Epithelial cell of esophagus (primary cell): Measurements from ENCODE around the gene MED27.
A peak's percentile ranks its signal among the peaks of the same experiment; 100 is the strongest.

Experiments used
- DNase-seq: peaks from one replicate; pipeline ENCODE4 v3.0.0; 2010; ENCODE audit warnings: low read depth
- H3K4me3 ChIP-seq: 2 replicates; pipeline ENCODE4 v1.5.1; 2011; ENCODE audit warnings: mild to moderate bottlenecking, low read length, control low read depth
- TF ChIP-seq, protein P1 (sequence below): IDR thresholded peaks from 2 replicates; pipeline ENCODE4 v1.5.1; 2011; ENCODE audit warnings: low read depth, mild to moderate bottlenecking, low read length, control low read depth, inconsistent platforms; ENCODE audit not compliant: insufficient read depth; ENCODE audit errors: missing control alignments

MED27 gene

DNA sequence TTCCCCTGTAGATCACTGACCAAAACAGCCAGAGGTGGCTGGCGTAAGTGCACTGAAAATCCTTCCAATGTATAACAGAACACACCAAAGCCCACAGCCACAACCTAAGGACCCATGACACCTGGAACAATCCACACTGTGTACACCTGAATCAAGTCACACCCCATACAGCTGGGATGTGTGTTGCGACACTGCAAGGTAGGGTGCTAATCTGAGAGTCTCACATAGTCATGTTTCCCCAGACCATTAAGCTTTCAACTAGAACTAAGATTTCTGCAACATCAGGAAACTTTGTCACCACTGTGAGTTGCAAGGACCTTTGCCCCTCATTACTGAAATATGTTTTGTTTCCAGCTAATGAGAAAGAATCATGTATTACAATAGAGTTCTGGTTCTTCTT is 59.4 kb downstream of the MED27 start:
- no peak overlapping the region for H3K4me3 ChIP-seq
- TF ChIP-seq, protein P1, sequence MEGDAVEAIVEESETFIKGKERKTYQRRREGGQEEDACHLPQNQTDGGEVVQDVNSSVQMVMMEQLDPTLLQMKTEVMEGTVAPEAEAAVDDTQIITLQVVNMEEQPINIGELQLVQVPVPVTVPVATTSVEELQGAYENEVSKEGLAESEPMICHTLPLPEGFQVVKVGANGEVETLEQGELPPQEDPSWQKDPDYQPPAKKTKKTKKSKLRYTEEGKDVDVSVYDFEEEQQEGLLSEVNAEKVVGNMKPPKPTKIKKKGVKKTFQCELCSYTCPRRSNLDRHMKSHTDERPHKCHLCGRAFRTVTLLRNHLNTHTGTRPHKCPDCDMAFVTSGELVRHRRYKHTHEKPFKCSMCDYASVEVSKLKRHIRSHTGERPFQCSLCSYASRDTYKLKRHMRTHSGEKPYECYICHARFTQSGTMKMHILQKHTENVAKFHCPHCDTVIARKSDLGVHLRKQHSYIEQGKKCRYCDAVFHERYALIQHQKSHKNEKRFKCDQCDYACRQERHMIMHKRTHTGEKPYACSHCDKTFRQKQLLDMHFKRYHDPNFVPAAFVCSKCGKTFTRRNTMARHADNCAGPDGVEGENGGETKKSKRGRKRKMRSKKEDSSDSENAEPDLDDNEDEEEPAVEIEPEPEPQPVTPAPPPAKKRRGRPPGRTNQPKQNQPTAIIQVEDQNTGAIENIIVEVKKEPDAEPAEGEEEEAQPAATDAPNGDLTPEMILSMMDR = no peak
- peak; percentile 56 for DNase-seq

GRCh38 chr9:132019702-132020101 is 60.0 kb downstream of the MED27 start:
- H3K4me3 ChIP-seq = no peak overlapping the region
- no peak for DNase-seq
- TF ChIP-seq, protein P1 = no peak

DNA sequence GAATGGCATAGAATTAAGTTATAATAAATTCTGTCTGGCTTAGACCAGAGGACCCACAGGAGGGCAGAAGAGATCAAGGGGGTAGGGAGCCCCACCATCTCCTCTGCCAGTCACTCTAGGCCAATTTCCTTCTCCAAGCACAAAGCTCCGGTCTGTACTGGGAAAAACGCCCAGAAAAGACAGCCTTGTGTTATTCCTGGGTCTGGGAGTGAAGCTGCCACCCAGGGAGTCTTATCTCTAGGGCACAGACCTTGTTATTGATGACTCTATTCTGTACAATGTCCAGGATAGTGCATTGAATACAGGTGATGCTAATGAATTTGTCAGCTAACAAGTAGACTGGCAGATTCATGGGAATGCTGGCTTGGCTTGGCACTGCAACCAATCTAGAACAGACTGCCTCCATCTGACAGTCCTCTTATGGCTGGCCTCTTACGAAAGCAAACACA is 60.7 kb downstream of the MED27 start:
- TF ChIP-seq, protein P1 = no peak
- no peak for DNase-seq
- H3K4me3 ChIP-seq = no peak overlapping the region

DNA sequence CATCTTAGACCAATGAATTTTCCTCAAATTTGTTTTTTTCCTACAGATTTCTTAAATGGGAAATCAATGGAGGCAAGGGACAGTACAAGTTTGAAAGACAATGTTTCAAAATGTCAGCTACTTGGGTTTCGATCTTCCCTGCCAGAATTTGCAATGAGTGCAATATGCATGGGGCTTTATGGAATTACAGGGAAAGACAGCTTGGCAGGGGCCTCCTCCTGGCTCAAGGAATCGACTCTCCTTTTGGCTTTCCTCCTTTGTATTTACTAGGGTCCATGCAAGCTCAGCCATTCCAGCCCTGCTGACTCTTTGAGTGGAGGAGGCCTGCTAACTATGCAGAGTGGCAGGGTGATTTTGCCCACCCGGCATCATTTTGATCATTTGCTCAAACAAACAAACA is 63.2 kb downstream of the MED27 start:
- no peak for DNase-seq
- H3K4me3 ChIP-seq = no peak overlapping the region
- TF ChIP-seq, protein P1 = no peak

- TF ChIP-seq, protein P1 = no peak
- no peak for DNase-seq
Observed at GRCh38 chr9:132015866-132016265, 63.8 kb downstream of the MED27 start.

GRCh38 chr9:132014218-132014805 is 65.4 kb downstream of the MED27 start:
- TF ChIP-seq, protein P1 = no peak
- no peak for DNase-seq
- H3K4me3 ChIP-seq = no peak overlapping the region

More at GRCh38 chr9:132015866-132016265, 63.8 kb downstream of the MED27 start:
- H3K4me3 ChIP-seq = no peak overlapping the region
